Measurements from ENCODE around the gene NR4A1. TPM values are rescaled to one million over a fixed set of nuclear protein-coding genes. Genes with fewer than 3 reads are reported as not detected.

NR4A1 gene
- total and polyA plus RNA-seq, 10 of the 15 experiments (the other 5 are each of a cell fraction or from before 2014, with no cell fraction given), result 0.05 to 7.9 (median 2.2) TPM; not detected in 1

DNA sequence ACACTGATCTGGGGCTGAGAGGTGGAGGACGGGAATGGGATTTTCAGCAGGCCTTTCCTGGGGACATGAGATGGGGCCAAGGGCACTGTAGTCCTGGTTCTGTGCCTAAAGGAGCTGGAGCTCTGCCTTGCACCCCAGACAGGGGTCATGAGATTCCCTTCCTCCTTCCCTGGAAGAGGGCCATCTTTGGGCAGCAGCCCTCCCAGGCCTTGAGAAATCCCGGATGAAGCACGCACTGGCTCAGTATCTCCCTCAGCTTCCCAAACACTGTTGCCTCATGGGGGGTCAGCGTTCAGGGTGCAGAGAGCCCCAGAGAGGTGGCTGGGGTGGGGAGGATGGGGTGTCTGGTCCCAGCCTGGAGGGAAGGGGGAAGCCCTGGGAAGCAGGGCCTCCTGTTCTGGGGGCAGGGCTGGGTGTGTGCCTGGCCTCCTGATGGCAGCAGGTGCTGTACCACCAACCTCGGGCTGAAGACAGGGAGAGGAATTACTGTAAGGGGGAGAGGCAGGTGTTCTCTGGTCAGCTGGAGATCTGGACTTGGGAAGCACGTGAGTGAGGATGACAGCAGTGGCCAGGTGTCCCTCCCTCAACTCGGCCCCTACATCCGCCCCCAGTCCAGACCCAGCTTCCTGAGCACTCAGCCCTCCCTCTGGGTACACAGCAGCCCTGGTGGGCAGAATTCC lies 8.4 kb upstream of the NR4A1 start:
- Histone ChIP-seq H2AFZ (ENCODE audit: control insufficient read depth, low read depth, low read length) (no peak overlapping the region), H3K4me1 (ENCODE audit: control insufficient read depth, insufficient read depth, low read length) (peaks cover 15% of the 10 kb centered on the region), H3K79me2 (ENCODE audit: control insufficient read depth, insufficient read depth, low read length) (no peaks in the 10 kb centered on the region), H4K20me1 (ENCODE audit: control insufficient read depth, insufficient read depth) (no peaks in the 10 kb centered on the region), H3K9ac (ENCODE audit: control insufficient read depth, insufficient read depth, low read length) (no peak overlapping the region), H3K27ac (ENCODE audit: control insufficient read depth, insufficient read depth) (no peak overlapping the region), H3K9me3 (replicated peaks; ENCODE audit: control insufficient read depth, insufficient read depth, low read length) (no peaks in the 10 kb centered on the region), H3K4me2 (ENCODE audit: control insufficient read depth, insufficient read depth) (peak overlapping the region; percentile 54; the same call in 1 of the 2 replicates), H3K36me3 (ENCODE audit: control insufficient read depth in 2 of 2, insufficient read depth in 2 of 2, low read length in 1 of 2) (no peaks in the 10 kb centered on the region), H3K27me3 (replicated peaks in 1 of 2; ENCODE audit: control insufficient read depth in 2 of 2, insufficient read depth in 2 of 2, low read length in 1 of 2) (no peaks in the 10 kb centered on the region), H3K4me3 (no peak overlapping the region)
- ChIA-PET SMC1A (ENCODE audit: uncharacterized antibody, unreplicated experiment) (no interaction called here), CTCF (interaction anchor here (1.1 to 6.8 kb wide), 5 partner anchors 10 to 71 kb away, joined by 3 to 61 read pairs (median 11); no protein-coding TSS in a partner anchor), POLR2A (interaction anchor here (0.6 to 2.3 kb wide), 3 partner anchors 9 to 79 kb away, joined by 3 to 7 read pairs (median 3); no protein-coding TSS in a partner anchor), RAD21 (ENCODE audit: unreplicated experiment) (no interaction called here)
- intact Hi-C loops (cut with micrococcal nuclease; ENCODE audit: unreplicated experiment), result no loop called here
- in situ Hi-C loops (cut with MboI), result no loop called here
- no peak for ATAC-seq
- no TSS peak for BruUV-seq (replicated peaks)
- no peak for FAIRE-seq
- WGBS (ENCODE audit: insufficient coverage, insufficient replicate concordance, low lambda C conversion rate, missing lambda C conversion rate), result 53% methylated on average over 8 of the region's 8 CpGs
- TF ChIP-seq JUNB (IDR thresholded peaks at IDR 0.05) (no peak), BHLHE40 (IDR thresholded peaks at IDR 0.05; ENCODE audit: borderline replicate concordance in 1 of 2, low read depth in 2 of 2, low read length in 1 of 2) (0 out of 4 replicates have a peak, but pooled peaks of 1 of the 2 experiments have one; percentile 11)
- TF ChIP-seq, protein P1, sequence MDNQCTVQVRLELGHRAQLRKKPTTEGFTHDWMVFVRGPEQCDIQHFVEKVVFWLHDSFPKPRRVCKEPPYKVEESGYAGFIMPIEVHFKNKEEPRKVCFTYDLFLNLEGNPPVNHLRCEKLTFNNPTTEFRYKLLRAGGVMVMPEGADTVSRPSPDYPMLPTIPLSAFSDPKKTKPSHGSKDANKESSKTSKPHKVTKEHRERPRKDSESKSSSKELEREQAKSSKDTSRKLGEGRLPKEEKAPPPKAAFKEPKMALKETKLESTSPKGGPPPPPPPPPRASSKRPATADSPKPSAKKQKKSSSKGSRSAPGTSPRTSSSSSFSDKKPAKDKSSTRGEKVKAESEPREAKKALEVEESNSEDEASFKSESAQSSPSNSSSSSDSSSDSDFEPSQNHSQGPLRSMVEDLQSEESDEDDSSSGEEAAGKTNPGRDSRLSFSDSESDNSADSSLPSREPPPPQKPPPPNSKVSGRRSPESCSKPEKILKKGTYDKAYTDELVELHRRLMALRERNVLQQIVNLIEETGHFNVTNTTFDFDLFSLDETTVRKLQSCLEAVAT (IDR thresholded peaks at IDR 0.05), result no peak
- DNase-seq (ENCODE audit: low read depth, low spot score), result no peak
